ELR (cell line): ENCODE measurements around the gene CYB561D2.
A peak's percentile ranks its signal among the peaks of the same experiment; 100 is the strongest.

ENCODE experiments used
- DNase-seq: peaks from one replicate; pipeline ENCODE4 v3.0.0-alpha.2; 2015; ENCODE audit warnings: low read depth

Gene CYB561D2

GRCh38 chr3:50341996-50342650 is 8.5 kb upstream of the CYB561D2 start:
- DNase-seq: no peak

DNA sequence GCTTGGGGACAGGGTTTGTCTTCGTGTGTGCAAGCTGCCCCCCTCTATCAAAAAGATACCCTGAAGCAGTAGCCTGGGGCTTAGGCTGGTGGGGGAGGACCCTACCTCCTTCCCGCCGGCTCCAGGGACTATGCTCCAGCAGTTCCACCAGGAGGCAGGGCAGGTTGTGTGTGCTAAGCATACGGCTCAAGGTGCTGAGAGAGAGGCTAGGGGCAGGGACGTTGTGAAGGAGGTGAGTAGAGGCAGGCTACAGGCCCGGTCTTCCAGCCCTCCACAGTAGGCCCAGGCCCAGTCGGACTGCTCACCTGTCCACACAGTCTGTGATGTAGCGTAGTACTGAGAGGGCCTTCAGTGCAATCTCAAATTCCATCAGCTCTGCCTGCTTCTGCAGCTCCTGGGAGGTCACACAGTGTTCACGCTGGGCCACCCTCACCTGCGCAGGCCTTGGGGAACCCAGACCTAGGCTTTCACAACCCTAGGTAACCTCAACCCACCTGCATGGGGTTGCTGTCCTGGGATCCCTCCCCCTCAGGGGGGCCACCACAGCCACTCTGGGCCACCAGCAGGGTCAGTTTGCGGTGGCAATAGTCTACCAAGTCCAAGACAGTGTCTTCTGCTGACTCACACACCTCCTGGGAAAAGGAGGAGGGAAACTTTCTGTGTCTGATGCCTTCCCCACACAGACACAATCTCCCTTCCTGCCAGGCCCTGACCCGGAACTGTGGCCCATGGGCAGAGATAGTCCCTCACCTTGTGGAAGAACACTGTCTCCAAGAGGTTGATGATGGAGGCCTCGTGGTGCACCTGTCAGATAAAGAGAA is 7.6 kb upstream of the CYB561D2 start:
- no peak for DNase-seq

- no peak for DNase-seq
These were observed 5.7 kb upstream of the CYB561D2 start for GRCh38 chr3:50345008-50345407.

GRCh38 chr3:50345586-50346234 is 5.0 kb upstream of the CYB561D2 start, which contains the start of gene ZMYND10:
ZMYND10 (minus strand) TSS chr3:50345732; CDS start chr3:50345579, 153 bp downstream.
- DNase-seq: peak; percentile 74

DNA sequence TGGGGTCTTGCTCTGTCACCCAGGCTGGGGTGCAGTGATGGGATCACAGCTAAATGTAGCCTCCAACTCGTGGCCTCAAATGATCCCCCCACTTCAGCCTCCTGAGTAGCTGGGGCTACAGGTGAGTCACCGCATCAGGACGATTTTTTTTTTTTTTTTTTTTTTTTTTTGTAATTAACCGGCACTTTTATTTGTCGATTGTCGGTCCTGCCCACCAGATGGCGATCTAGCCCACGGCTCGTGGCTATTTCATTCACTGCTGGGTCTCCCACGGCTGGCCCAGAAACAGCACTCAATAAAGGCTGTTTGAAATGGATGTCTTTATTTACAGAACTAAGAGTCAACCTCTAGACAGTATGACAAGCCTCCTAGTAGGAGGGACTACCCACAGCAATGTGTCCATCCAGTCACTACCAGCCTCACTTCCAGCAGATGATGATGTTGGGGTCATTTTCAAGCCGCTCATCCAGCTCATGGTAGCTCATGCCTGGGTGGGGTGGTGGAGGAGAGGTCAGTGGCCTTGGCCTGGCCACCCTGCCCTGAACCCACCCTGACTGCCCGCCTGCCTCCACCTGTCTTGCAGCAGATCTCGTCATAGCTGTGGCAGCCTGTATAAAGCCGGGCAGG is 3.4 kb upstream of the CYB561D2 start:
- DNase-seq: peak; percentile 82

- DNase-seq: no peak
These were observed 492 bp upstream of the CYB561D2 start for GRCh38 chr3:50350213-50350526.

GRCh38 chr3:50351323-50351697 is 648 bp downstream of the CYB561D2 start:
- no peak for DNase-seq

DNA sequence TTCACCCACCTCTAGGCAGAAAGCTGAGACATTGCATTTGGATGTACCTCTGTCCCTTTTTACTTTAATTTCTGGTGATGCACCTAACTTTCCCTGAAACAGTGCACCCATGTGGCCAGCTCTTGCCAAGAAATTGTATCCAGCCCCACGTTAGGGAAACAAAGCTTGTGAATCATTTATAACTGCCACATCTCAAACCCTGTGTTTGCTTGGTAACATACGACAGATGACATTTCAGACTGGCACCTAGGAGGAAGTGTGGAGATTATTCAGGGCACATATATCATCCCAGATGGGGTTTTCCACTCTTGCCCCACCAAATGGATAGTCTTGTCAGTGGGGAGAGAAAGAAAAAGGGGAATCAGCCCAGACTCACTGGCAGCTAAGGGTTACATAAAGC is 2.1 kb downstream of the CYB561D2 start:
- DNase-seq: peak; percentile 60

DNA sequence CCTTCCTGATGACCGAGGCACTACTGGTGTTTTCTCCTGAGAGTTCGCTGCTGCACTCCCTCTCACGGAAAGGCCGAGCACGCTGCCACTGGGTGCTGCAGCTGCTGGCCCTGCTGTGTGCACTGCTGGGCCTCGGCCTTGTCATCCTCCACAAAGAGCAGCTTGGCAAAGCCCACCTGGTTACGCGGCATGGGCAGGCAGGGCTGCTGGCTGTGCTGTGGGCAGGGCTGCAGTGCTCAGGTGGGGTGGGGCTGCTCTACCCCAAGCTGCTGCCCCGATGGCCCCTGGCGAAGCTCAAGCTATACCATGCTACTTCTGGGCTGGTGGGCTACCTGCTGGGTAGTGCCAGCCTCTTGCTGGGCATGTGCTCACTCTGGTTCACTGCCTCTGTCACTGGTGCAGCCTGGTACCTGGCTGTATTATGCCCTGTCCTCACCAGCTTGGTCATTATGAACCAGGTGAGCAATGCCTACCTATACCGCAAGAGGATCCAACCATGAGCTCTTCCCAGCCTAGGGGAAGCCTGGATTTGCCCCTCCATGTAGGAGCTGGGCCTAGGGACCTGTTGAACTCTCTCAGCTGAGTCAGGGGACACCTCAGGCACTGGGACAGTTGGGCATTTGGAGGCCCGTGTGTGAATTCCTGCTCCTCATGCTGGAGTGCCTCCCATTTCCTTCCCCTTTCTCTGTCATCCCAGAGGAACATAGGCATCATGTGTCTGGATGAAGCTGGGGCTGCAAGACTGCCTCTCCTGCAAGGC is 2.8 kb downstream of the CYB561D2 start:
- no peak for DNase-seq

DNA sequence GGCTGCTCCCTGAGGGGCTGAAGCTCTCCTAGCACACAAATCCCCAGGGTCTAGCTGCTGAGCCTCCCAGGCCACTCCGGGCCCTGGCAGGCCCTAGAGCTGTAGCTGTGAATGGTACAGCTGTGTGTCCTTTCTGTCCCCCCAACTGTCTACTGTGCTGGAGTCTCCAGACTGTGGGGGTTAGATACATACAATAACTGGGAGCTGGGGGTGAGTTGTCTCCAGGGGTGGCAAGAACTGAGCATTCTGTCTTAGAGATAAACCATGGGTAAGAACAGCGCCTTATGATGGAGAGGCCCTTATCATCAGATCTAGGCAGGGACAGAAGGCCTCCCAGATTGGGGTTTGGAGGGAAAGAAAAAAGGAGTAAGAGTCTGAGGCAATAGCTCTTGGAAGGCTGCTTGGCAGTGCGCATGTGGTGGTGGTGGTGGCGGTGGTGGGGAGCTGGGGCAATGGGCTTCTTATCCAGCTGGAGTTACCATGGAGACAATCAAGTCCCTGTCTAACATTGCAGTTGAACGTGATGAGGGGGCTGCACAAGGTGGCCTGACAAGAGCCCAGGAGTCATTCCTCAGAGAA is 3.6 kb downstream of the CYB561D2 start:
- DNase-seq: no peak

DNA sequence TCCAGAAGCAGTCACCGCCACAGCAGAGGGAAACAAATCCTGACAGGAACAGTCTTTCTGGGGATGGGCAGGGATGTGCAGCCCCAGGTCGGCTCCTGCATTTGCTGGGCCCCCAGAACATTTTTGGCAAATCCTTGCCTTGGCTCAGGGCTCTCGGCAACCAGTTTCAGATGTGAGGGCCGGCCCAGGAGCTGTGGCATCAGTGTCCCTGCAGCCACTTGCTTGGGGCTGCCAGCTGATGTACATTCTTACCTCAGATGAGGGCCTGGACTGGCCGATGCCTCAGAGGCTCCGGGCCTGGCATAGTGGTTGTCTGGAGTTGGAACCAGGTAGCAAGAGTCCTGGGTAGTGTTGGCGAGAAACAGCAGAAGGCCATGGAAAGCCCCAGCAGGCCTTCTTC is 4.2 kb downstream of the CYB561D2 start:
- DNase-seq: no peak

- DNase-seq: no peak
These were observed 5.3 kb downstream of the CYB561D2 start for GRCh38 chr3:50355829-50356552.

DNA sequence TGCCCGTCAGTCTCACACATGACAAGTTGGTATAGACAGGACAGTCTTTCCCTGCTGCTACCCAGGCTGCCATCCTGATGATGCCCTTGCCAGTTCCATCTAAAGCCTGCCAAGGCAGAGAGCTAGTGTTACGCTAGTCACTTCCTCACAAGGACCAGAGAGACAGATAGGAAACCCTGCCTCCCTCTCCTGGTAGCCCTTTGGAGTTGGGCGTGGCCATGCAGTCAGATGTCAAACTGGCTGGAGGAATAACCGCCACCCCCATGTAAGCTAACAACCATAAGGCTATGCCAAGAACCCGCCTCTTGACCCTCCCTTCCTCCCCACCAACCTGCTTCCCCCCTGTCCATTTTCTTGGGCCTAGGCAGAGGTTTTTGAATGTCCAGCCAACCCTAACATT is 5.9 kb downstream of the CYB561D2 start:
- DNase-seq: peak; percentile 37

- no peak for DNase-seq
These were observed 6.8 kb downstream of the CYB561D2 start for GRCh38 chr3:50357481-50357880.

- DNase-seq: no peak
These were observed 7.8 kb downstream of the CYB561D2 start for GRCh38 chr3:50358355-50358910.

GRCh38 chr3:50358911-50359759 is 8.5 kb downstream of the CYB561D2 start, which contains the start of gene TMEM115:
TMEM115 (minus strand) TSS chr3:50359521; CDS start chr3:50359063, 458 bp downstream.
- peak; percentile 98 for DNase-seq

DNA sequence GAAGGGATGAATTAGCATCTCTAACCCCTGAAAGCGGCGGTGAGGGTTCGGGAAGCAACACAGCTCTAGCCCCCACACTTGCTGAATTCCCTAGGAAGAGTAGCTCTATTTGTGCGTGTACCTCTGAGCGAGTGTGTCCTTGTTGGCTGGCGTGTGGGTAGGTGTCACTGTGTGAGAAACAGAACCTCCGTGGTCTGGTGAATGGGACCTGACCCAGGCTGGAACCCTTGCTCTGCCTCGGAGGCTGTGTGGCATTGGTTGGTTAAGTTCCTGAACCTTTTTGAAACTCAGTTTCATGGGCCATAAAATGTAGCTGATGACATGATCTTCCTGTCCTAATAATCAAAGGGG is 9.1 kb downstream of the CYB561D2 start:
- DNase-seq: no peak

DNA sequence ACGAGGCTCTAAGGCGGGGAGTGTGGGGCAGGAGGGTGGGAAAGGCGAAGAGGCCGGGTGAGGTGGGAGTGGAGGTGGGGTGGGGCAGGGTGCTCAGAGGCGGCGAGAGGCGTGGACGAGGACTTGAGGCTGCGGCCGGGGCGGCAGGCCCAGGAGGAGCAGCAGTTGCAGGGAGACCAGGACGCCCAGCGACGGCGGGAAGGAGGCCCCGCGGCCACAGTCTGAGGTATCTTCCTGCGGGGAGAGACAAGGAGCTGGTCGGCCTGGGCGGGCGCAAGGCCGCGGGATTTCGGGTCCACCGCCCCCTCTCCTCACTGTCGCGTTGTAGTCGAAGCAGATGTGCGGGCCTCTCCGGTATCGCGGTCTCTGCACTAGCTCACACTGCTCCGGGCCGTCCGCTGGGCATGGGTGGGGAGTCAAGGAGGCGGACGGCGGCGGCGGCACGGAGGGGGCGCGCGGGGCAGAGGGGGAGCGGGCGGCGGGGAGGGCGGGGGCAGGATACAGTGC is 14.0 kb downstream of the CYB561D2 start:
- no peak for DNase-seq

GRCh38 chr3:50365080-50365841 is 14.6 kb downstream of the CYB561D2 start:
- DNase-seq: peak; percentile 66
